H9 (cell line): ENCODE measurements around the gene RXRB. TPM values are rescaled to one million over a fixed set of nuclear protein-coding genes. Genes with fewer than 3 reads are reported as not detected.

Source experiments
- DNase-seq: peaks from one replicate; pipeline ENCODE4 v3.0.0-alpha.2; 2017
- H2AFZ ChIP-seq: one replicate; pipeline ENCODE4 v1.6.1; 2013; ENCODE audit warnings: mild to moderate bottlenecking, low read length, control low read depth, moderate library complexity
- H2AK5ac ChIP-seq: 2 replicates; pipeline ENCODE4 v1.6.1; 2013; ENCODE audit warnings: low read length, control low read depth, mixed read lengths; ENCODE audit not compliant: insufficient read length
- H2BK120ac ChIP-seq: one replicate; pipeline ENCODE4 v1.6.1; 2013; ENCODE audit warnings: low read depth, mild to moderate bottlenecking, low read length, control low read depth, inconsistent platforms; ENCODE audit not compliant: poor library complexity, severe bottlenecking
- H2BK12ac ChIP-seq: 2 replicates; pipeline ENCODE4 v1.6.1; 2013; ENCODE audit warnings: low read length, control low read depth, mixed read lengths, low read depth; ENCODE audit not compliant: insufficient read length
- H2BK15ac ChIP-seq: 2 replicates; pipeline ENCODE4 v1.6.1; 2013; ENCODE audit warnings: low read depth, low read length, control low read depth
- H2BK20ac ChIP-seq: one replicate; pipeline ENCODE4 v1.6.1; 2013; ENCODE audit warnings: low read depth, mild to moderate bottlenecking, low read length, control low read depth, inconsistent platforms; ENCODE audit not compliant: poor library complexity, severe bottlenecking
- H2BK5ac ChIP-seq: 2 replicates; pipeline ENCODE4 v1.6.1; 2013; ENCODE audit warnings: low read length, control low read depth, mixed read lengths; ENCODE audit not compliant: insufficient read length
- H3K14ac ChIP-seq: 2 replicates; pipeline ENCODE4 v1.6.1; 2013; ENCODE audit warnings: low read length, control low read depth; ENCODE audit not compliant: insufficient read depth
- H3K18ac ChIP-seq: 2 replicates; pipeline ENCODE4 v1.6.1; 2013; ENCODE audit warnings: low read depth, mild to moderate bottlenecking, mixed read lengths, low read length, control low read depth; ENCODE audit not compliant: insufficient read length
- H3K23ac ChIP-seq: 2 replicates; pipeline ENCODE4 v1.6.1; 2013; ENCODE audit warnings: low read length, control low read depth, mixed read lengths, low read depth; ENCODE audit not compliant: insufficient read length
- H3K23me2 ChIP-seq: 2 replicates; pipeline ENCODE4 v1.6.1; 2013; ENCODE audit warnings: low read depth, mild to moderate bottlenecking, mixed read lengths, low read length, control low read depth; ENCODE audit not compliant: insufficient read length, poor library complexity, severe bottlenecking
- H3K27ac ChIP-seq: 2 replicates; pipeline ENCODE4 v1.5.1; 2013; ENCODE audit warnings: low read length, control low read depth, mixed read lengths, low read depth; ENCODE audit not compliant: insufficient read length
- H3K27me3 ChIP-seq: 2 replicates; pipeline ENCODE4 v1.6.1; 2013; ENCODE audit warnings: low read length, control low read depth, inconsistent platforms; ENCODE audit not compliant: insufficient read depth
- H3K4ac ChIP-seq: 2 replicates; pipeline ENCODE4 v1.6.1; 2013; ENCODE audit warnings: low read depth, mild to moderate bottlenecking, control low read depth, inconsistent platforms, low read length, moderate library complexity
- H3K4me1 ChIP-seq: 2 replicates; pipeline ENCODE4 v1.6.1; 2013; ENCODE audit warnings: low read length, control low read depth, inconsistent platforms; ENCODE audit not compliant: insufficient read depth
- H3K4me2 ChIP-seq: 2 replicates; pipeline ENCODE4 v1.6.1; 2013; ENCODE audit warnings: low read length, control low read depth, mixed read lengths; ENCODE audit not compliant: insufficient read length, insufficient read depth
- H3K56ac ChIP-seq: 2 replicates; pipeline ENCODE4 v1.6.1; 2013; ENCODE audit warnings: low read depth, mild to moderate bottlenecking, mixed read lengths, low read length, control low read depth; ENCODE audit not compliant: insufficient read length
- H3K79me1 ChIP-seq: 2 replicates; pipeline ENCODE4 v1.6.1; 2013; ENCODE audit warnings: low read depth, mild to moderate bottlenecking, moderate library complexity, low read length, control low read depth, inconsistent platforms; ENCODE audit not compliant: insufficient read depth, poor library complexity, severe bottlenecking
- H3K79me2 ChIP-seq: 2 replicates; pipeline ENCODE4 v1.6.1; 2013; ENCODE audit warnings: low read length, control low read depth, inconsistent platforms; ENCODE audit not compliant: insufficient read depth
- H3K9ac ChIP-seq: 2 replicates; pipeline ENCODE4 v1.6.1; 2013; ENCODE audit warnings: low read length, control low read depth, mixed read lengths; ENCODE audit not compliant: insufficient read length; ENCODE audit errors: extremely low read depth
- H3K9me3 ChIP-seq: one replicate; pipeline ENCODE4 v1.6.1; 2013; ENCODE audit warnings: low read depth, low read length, inconsistent platforms; ENCODE audit not compliant: control insufficient read depth
- H3T11ph ChIP-seq: one replicate; pipeline ENCODE4 v1.6.1; 2013; ENCODE audit warnings: mild to moderate bottlenecking, low read length, control low read depth, inconsistent platforms
- H4K20me1 ChIP-seq: one replicate; pipeline ENCODE4 v1.6.1; 2013; ENCODE audit not compliant: control insufficient read depth, insufficient read length, insufficient read depth
- H4K5ac ChIP-seq: 2 replicates; pipeline ENCODE4 v1.6.1; 2013; ENCODE audit warnings: low read depth, mild to moderate bottlenecking, mixed read lengths, low read length, control low read depth; ENCODE audit not compliant: insufficient read length
- H4K8ac ChIP-seq: replicated peaks from 2 replicates; pipeline ENCODE4 v1.6.1; 2013; ENCODE audit warnings: low read length, control low read depth, mixed read lengths, low read depth; ENCODE audit not compliant: insufficient read length
- H4K91ac ChIP-seq: 2 replicates; pipeline ENCODE4 v1.6.1; 2013; ENCODE audit warnings: low read depth, mild to moderate bottlenecking, moderate library complexity, mixed read lengths, low read length, control low read depth; ENCODE audit not compliant: insufficient read length
- H3K27ac Mint-ChIP-seq, 3 experiments: 2 replicates in 2 of 3; 3 replicates in 1 of 3; pipeline ENCODE4 v1.8.0; 2020 to 2021; ENCODE audit warnings: mixed read lengths in 3 of 3, mild to moderate bottlenecking in 1 of 3, moderate library complexity in 1 of 3
- H3K27me3 Mint-ChIP-seq: 2 replicates; pipeline ENCODE4 v1.8.0; 2021; ENCODE audit warnings: low read depth, mild to moderate bottlenecking, moderate library complexity, mixed read lengths
- H3K36me3 Mint-ChIP-seq, 3 experiments: 2 replicates in 2 of 3; 3 replicates in 1 of 3; pipeline ENCODE4 v1.8.0; 2020 to 2021; ENCODE audit warnings: low read depth in 3 of 3, mixed read lengths in 3 of 3; ENCODE audit not compliant: insufficient read depth in 1 of 3
- H3K4me1 Mint-ChIP-seq, 2 experiments: 2 replicates each; pipeline ENCODE4 v1.8.0; 2020; ENCODE audit warnings: mixed read lengths in 2 of 2
- H3K4me3 Mint-ChIP-seq, 2 experiments: 2 replicates in 1 of 2; 3 replicates in 1 of 2; pipeline ENCODE4 v1.8.0; 2020 to 2021; ENCODE audit warnings: mild to moderate bottlenecking in 2 of 2, mixed read lengths in 2 of 2, moderate library complexity in 1 of 2
- H3K9me3 Mint-ChIP-seq, 2 experiments: 2 replicates in 1 of 2; 3 replicates in 1 of 2; pipeline ENCODE4 v1.8.0; 2020; ENCODE audit warnings: mild to moderate bottlenecking in 2 of 2, mixed read lengths in 2 of 2, moderate library complexity in 1 of 2
- CTCF ChIP-seq: fragments of 200-600 bp; sonication (generic); conservative IDR thresholded peaks from 3 replicates; pipeline ENCODE4 v1.8.0; 2021; ENCODE audit warnings: antibody characterized with exemption, mild to moderate bottlenecking
- WGBS: extraction: QIAGEN DNeasy Blood & Tissue Kit; methylation state at CpG from one replicate; pipeline ENCODE4 v1.1.7; 2013; ENCODE audit warnings: missing lambda C conversion rate, low lambda C conversion rate, mixed read lengths; ENCODE audit not compliant: insufficient read length; ENCODE audit errors: extremely low coverage; 5-methylcytosine and 5-hydroxymethylcytosine counted together
- total RNA-seq: library from RNA; stranded (reverse); gene quantifications from 2 replicates; pipeline ENCODE4 v1.2.1, GENCODE V29; 2021

Gene RXRB
- total RNA-seq, 1 experiment from 2014 or later, result 14.8 TPM

GRCh38 chr6:33190504-33191107, 9.9 kb downstream of the RXRB start:
- no peak overlapping the region for H2BK120ac ChIP-seq
- peaks cover 11% of the 10 kb centered on the region for H3K23me2 ChIP-seq
- no peak overlapping the region for H4K8ac ChIP-seq
- H4K20me1 ChIP-seq, result no peaks in the 10 kb centered on the region
- H2BK20ac ChIP-seq, result no peak overlapping the region
- H3T11ph ChIP-seq, result no peak overlapping the region
- Mint-ChIP-seq H3K36me3 (peaks cover 8 to 17% (median 13%) of the 10 kb centered on the region in 3 experiments; a peak in 6 of 7 replicates), H3K27me3 (peaks cover 74% of the 10 kb centered on the region), H3K4me1 (peaks cover 14 to 18% of the 10 kb centered on the region in 2 experiments), H3K27ac (peak overlapping the region in 1 of 3 experiments; percentile 21; a peak in 1 of 7 replicates), H3K9me3 (no peaks in the 10 kb centered on the region; a peak in 1 of 5 replicates), H3K4me3 (0 out of 5 replicates have a peak overlapping the region, but pooled peaks of 1 of the 2 experiments have one; percentile 19)
- H4K91ac ChIP-seq, result no peak overlapping the region
- H3K27me3 ChIP-seq, result peaks cover 3% of the 10 kb centered on the region; the same call in 1 of the 2 replicates
- H3K79me2 ChIP-seq, result no peaks in the 10 kb centered on the region
- H3K4me2 ChIP-seq, result no peak overlapping the region
- H3K14ac ChIP-seq, result no peak overlapping the region
- no peak overlapping the region for H4K5ac ChIP-seq
- H2BK12ac ChIP-seq, result no peak overlapping the region
- no peak overlapping the region for H3K23ac ChIP-seq
- no peak overlapping the region for H2AFZ ChIP-seq
- no peak overlapping the region for H3K4ac ChIP-seq
- H3K18ac ChIP-seq, result no peak overlapping the region
- no peaks in the 10 kb centered on the region for H3K79me1 ChIP-seq
- DNase-seq, result no peak
- WGBS, result no CpG with 5 or more reads among the region's 11 CpGs
- H2AK5ac ChIP-seq, result no peak overlapping the region
- no peaks in the 10 kb centered on the region; the same call in 1 of the 2 replicates for H3K4me1 ChIP-seq
- no peak overlapping the region for H2BK15ac ChIP-seq
- H3K9me3 ChIP-seq, result no peaks in the 10 kb centered on the region
- no peak overlapping the region for H3K9ac ChIP-seq
- H3K27ac ChIP-seq, result no peak overlapping the region
- TF ChIP-seq CTCF, result no peak
- H2BK5ac ChIP-seq, result no peak overlapping the region
- no peak overlapping the region for H3K56ac ChIP-seq
